ENCODE data around the gene EMX1.

EMX1 gene

DNA sequence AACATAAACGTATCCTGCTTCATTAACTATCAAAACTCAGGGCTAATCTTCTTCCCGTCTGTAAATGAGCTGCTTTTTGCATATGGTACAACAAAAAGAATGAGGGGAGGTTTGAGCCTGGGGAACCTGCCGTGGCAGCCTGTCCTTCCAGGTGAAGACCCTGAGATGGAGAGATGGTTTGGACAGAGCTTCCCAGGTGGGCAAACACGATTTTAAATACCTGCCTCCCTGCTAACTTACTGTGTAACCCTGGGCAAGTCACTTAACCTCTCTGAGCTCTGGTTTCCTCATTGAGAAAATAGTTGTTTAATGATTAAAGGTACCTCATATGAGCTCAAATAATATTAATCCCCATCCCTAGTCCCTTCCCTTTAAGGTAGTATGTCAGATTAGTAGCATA is 9.0 kb downstream of the EMX1 start:
- no peak for DNase-seq

GRCh38 chr2:72926811-72927465 is 9.6 kb downstream of the EMX1 start:
- no peak for DNase-seq

- DNase-seq: no peak
These were observed 10.6 kb downstream of the EMX1 start for GRCh38 chr2:72927619-72928550.

GRCh38 chr2:72929010-72929409 is 11.7 kb downstream of the EMX1 start:
- no peak for DNase-seq

- DNase-seq: peak in 1 of 2 donors; percentile 27
These were observed 14.1 kb downstream of the EMX1 start for GRCh38 chr2:72931280-72931910.

GRCh38 chr2:72932045-72932740 is 14.9 kb downstream of the EMX1 start:
- no peak for DNase-seq

DNA sequence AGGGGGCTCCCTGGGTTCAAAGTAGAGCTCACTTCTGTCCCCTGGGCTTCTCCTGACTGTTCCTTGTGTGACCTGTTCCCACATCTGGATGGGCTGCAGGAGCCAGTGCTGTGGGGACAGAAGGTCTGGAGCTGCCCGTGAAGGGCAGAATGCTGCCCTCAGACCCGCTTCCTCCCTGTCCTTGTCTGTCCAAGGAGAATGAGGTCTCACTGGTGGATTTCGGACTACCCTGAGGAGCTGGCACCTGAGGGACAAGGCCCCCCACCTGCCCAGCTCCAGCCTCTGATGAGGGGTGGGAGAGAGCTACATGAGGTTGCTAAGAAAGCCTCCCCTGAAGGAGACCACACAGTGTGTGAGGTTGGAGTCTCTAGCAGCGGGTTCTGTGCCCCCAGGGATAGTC is 15.5 kb downstream of the EMX1 start:
- no peak for DNase-seq

- DNase-seq: no peak
These were observed 15.9 kb downstream of the EMX1 start for GRCh38 chr2:72933207-72933606.

- DNase-seq: no peak
These were observed 16.4 kb downstream of the EMX1 start for GRCh38 chr2:72933646-72934151.

- DNase-seq: no peak
These were observed 17.6 kb downstream of the EMX1 start for GRCh38 chr2:72934683-72935610.

- DNase-seq: no peak
These were observed 18.3 kb downstream of the EMX1 start for GRCh38 chr2:72935611-72935957.

- no peak for DNase-seq
These were observed 19.5 kb downstream of the EMX1 start for GRCh38 chr2:72936660-72937355.

GRCh38 chr2:72937356-72937669 is 20.0 kb downstream of the EMX1 start:
- DNase-seq: no peak

- DNase-seq: no peak
These were observed 21.1 kb downstream of the EMX1 start for GRCh38 chr2:72938455-72938854.

DNA sequence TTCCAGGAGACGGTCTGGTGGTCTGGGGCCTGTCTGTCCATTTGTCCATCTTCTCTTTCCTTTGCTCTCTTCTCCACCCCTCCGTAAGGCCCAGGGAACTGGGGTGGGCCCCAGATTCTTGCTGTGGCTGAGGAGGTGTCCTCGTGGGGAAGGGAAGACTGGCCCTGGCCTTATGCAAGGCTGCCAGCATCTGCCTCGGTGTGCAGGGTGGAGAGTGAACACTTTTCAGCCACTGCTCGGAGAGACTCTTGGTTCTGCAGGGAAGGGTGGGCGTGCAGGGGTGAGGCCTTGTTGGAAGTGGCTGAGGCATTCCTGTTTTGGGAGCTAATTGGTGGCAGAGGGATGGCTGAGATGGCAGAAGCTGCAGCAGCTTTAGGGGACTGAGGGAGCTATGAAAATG is 23.0 kb downstream of the EMX1 start:
- no peak for DNase-seq

- no peak for DNase-seq
These were observed 23.5 kb downstream of the EMX1 start for GRCh38 chr2:72940786-72941185.

DNA sequence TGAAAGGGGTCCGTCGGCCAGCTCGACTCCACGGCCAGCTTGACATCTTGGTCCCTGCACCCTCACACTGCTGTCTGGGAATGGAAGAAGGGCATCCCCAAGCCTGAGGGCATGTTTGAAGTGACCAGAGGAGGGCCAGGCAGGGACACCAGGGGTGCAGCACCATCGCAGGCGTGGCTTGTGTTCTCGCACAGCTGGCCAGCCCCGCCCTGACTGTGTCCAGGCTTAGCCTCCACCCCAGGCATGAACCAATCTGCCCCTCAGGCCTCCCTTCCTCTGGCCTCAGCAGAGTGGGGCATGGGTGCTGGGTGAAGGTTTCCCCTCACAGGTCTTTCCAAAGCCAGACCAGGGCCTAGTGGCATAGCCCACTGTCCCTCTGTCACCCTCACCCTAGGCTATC is 25.0 kb downstream of the EMX1 start:
- DNase-seq: no peak

DNA sequence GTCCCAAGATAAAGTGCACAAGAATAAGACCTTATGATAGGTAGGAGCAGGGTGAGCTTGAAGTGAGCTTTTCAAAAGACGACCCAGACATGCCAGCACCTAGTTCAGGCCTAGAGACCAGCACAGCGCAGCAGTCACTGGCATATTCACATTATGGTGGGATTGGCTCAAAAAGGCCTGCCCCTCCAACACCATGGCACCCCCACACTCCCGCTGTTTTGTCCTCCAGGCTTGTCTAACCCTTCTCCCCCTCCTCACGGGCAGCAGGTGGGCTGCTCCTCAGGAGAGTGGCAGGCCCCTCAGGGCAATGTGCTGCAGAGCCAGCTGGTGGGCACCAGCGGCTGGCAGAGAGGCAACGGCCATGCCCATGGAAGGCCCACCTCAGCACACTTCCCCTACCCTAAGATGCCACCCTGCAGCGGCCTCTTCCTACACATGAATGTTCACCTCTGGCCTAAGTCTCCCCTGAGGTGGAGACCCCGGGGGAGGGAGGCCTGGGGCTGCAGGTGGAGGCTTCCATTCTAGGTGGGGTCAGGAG is 25.6 kb downstream of the EMX1 start:
- DNase-seq: no peak

DNA sequence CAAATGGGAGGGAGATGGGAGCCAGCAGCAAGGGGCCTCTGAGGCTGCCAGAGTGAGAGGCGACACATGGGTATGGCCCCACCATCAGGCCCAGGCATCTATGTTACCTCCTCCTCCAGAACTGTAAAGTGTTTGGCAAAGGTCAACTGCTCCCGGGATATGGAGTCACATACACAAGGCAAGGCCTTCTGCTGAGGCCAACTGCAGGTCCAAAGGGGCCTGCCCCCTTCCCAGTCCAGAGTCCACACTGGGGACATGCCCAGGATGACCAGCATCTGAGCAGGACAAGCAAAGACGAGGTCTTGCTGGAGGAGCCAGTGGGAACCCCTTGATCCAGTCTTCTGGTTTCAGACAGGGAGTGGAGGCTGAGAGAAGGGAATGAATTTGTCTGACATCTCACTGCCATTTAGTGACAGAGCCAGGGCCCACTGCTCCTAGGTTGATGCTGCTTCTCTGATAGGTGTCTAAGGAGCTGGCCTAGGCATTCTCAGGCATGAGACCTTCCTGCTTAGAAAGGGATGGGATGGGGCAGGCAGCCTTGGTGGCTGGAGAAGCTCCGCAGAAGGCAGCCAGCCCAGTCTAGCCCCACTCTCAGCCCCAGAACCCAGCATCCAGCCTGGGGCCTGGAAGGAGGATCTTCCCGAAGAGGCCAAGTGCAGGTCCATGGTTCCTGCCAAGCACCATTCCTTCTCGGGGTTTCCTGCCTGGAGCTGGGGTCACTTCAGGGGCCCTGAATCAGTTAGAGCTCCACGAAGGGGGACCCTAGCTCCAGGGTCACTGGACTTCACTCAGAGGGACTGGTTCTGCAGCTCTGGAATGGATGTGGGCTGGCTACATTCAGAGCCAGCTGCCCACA is 26.4 kb downstream of the EMX1 start:
- DNase-seq: no peak

GRCh38 chr2:72944804-72945449 is 27.6 kb downstream of the EMX1 start:
- DNase-seq: no peak

All from stimulated activated CD4-positive, alpha-beta T cell treated with anti-CD3 and anti-CD28 coated beads, Interleukin-2, amount 100 ng/mL, for 24 hours (primary cell).